ENCODE measurements around the gene TXNDC8. TPM values are rescaled to one million over a fixed set of nuclear protein-coding genes. Genes with fewer than 3 reads are reported as not detected.

TXNDC8 gene
- total and polyA plus RNA-seq, 2 of the 13 experiments (the other 11 are each of a cell fraction or from before 2014, with no cell fraction given) = not detected

GRCh38 chr9:110256380-110257096 lies 81.1 kb downstream of the TXNDC8 start, which contains the start of gene TXN (continued):
- TF ChIP-seq ZNF607 (CRISPR knock-in tag; IDR thresholded peaks at IDR 0.05; ENCODE audit: borderline replicate concordance) (no peak; the same call in 1 of the 2 replicates), BRD4 (CRISPR knock-in tag; IDR thresholded peaks at IDR 0.05) (peak; percentile 59; the same call in 1 of the 2 replicates), CBX5 (CRISPR knock-in tag; IDR thresholded peaks at IDR 0.05; ENCODE audit: borderline replicate concordance) (no peak; the same call in 1 of the 2 replicates), E2F5 (CRISPR knock-in tag; conservative IDR thresholded peaks at IDR 0.05) (peak; percentile 3; the same call in 1 of the 2 replicates), ZEB1 (IDR thresholded peaks at IDR 0.05; ENCODE audit: insufficient replicate concordance, low read depth) (no peak), POLR2G (IDR thresholded peaks at IDR 0.05; ENCODE audit: low read depth, low read length) (peak; percentile 86), ZFP37 (CRISPR knock-in tag; IDR thresholded peaks at IDR 0.05; ENCODE audit: borderline replicate concordance) (no peak; the same call in 1 of the 2 replicates), AGO2 (optimal IDR thresholded peaks at IDR 0.05; ENCODE audit: low read depth, low read length) (no peak), ZNF589 (CRISPR knock-in tag; conservative IDR thresholded peaks at IDR 0.05) (no peak; the same call in 1 of the 2 replicates), ZNF782 (CRISPR knock-in tag; IDR thresholded peaks at IDR 0.05; ENCODE audit: borderline replicate concordance) (no peak; the same call in 1 of the 2 replicates), PRMT3 (CRISPR knock-in tag; IDR thresholded peaks at IDR 0.05; ENCODE audit: borderline replicate concordance, low read depth) (no peak), ZNF572 (CRISPR knock-in tag; IDR thresholded peaks at IDR 0.05) (no peak), SCMH1 (CRISPR knock-in tag; IDR thresholded peaks at IDR 0.05; ENCODE audit: borderline replicate concordance) (no peak), FOXA3 (CRISPR knock-in tag; IDR thresholded peaks at IDR 0.05) (no peak), TRAFD1 (CRISPR knock-in tag; IDR thresholded peaks at IDR 0.05; ENCODE audit: borderline replicate concordance) (no peak), NPAS2 (CRISPR knock-in tag; IDR thresholded peaks at IDR 0.05; ENCODE audit: borderline replicate concordance) (no peak), RERE (CRISPR knock-in tag; IDR thresholded peaks at IDR 0.05; ENCODE audit: low read depth) (no peak), ZNF317 (CRISPR knock-in tag; IDR thresholded peaks at IDR 0.05) (no peak), RFX3 (CRISPR knock-in tag; IDR thresholded peaks at IDR 0.05) (no peak)

Data from HepG2 (cell line).